SJCRH30 (cell line): ENCODE results near the gene NACC2. TPM values are rescaled to one million over a fixed set of nuclear protein-coding genes. Genes with fewer than 3 reads are reported as not detected.
"Not testable (repeated sequence)": the region's sequence is repeated elsewhere in the genome, so short reads cannot be mapped to it uniquely, and the experiment has no call there.

Experiments
- DNase-seq, 2 experiments: peaks; one replicate each; pipeline ENCODE4 v3.0.0-alpha.2; 2015 to 2020
- H3K27ac ChIP-seq: fragments of 250-450 bp; sonication (Bioruptor Pico); 2 replicates; pipeline ENCODE4 v1.5.1; 2020; ENCODE audit warnings: mild to moderate bottlenecking, moderate library complexity
- H3K27me3 ChIP-seq: fragments of 250-450 bp; sonication (Bioruptor Pico); 2 replicates; pipeline ENCODE4 v1.5.1; 2020; ENCODE audit warnings: mild to moderate bottlenecking, moderate library complexity
- H3K36me3 ChIP-seq: fragments of 250-450 bp; sonication (Bioruptor Pico); 2 replicates; pipeline ENCODE4 v1.5.1; 2020; ENCODE audit warnings: mild to moderate bottlenecking, moderate library complexity
- H3K4me1 ChIP-seq: fragments of 250-450 bp; sonication (Bioruptor Pico); 2 replicates; pipeline ENCODE4 v1.5.1; 2020; ENCODE audit warnings: mild to moderate bottlenecking, moderate library complexity
- H3K4me3 ChIP-seq: fragments of 250-450 bp; sonication (Bioruptor Pico); 2 replicates; pipeline ENCODE4 v1.5.1; 2020; ENCODE audit warnings: mild to moderate bottlenecking, moderate library complexity
- H3K9me3 ChIP-seq: fragments of 250-450 bp; sonication (Bioruptor Pico); replicated peaks from 2 replicates; pipeline ENCODE4 v1.5.1; 2020; ENCODE audit warnings: mild to moderate bottlenecking, moderate library complexity
- total RNA-seq: library from RNA; depleted of rRNA; stranded (reverse); fragments of >200 nt; shearing (Covaris generic); gene quantifications from 2 replicates; pipeline ENCODE4 v1.2.3, GENCODE V29; 2014

Gene NACC2
- total RNA-seq, 1 experiment from 2014 or later, result 4.4 TPM

DNA sequence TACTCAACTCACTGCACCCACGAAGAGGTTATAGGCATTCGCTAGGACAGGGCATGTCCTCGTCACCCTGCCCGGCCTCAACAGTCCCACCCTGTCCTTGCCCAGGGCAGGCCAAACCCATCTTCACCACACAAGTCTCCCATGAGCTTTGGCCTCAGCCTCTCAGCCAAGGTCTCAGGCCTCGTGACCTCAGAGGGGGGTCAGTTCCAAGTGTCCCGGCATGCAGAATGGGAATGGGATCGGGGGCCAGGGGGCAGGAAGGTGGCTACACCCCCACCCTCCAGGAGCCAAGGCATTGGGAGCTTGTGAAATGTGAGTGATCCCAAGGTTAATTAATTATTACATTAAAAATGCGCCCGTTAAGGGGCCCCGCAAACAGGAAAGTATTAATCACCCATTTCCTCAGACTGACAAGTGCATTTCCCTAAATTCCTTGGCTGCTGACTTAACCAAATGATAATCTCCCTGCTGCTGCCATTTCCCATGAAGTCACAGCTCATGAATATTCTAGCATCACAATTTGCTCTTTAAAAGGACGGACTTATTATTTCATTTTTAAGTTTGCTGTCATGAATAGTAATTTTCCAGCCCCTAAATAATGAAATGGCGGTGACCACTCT is 125.9 kb downstream of the NACC2 start:
- DNase-seq, result no peak
- no peaks in the 10 kb centered on the region for H3K4me1 ChIP-seq
- H3K27ac ChIP-seq, result no peak overlapping the region
- H3K9me3 ChIP-seq, result no peaks in the 10 kb centered on the region
- no peak overlapping the region for H3K4me3 ChIP-seq
- H3K27me3 ChIP-seq, result no peaks in the 10 kb centered on the region; the same call in 1 of the 2 replicates
- no peaks in the 10 kb centered on the region for H3K36me3 ChIP-seq

DNA sequence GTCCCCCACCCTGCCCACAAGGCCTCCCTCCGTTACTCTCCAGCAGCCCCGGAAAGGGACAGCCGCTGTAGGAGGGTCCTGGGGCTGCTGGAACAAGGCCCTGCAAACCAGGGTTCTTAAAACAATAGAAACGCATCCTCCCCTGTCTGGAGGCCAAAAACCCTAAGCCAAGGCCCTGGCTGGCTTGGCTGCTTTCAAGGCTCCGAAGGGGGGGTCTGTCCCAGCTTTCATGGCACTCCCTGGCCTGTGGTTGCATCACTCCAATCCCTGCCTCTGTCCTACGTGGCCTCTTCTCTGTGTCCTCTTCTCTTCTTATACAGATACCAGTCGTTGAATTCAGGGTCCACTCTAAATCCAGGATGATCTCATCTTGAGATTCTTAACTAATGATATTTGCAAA is 126.5 kb downstream of the NACC2 start:
- H3K9me3 ChIP-seq, result no peaks in the 10 kb centered on the region
- no peaks in the 10 kb centered on the region for H3K36me3 ChIP-seq
- no peak overlapping the region for H3K4me3 ChIP-seq
- H3K27ac ChIP-seq, result no peak overlapping the region
- DNase-seq, result no peak
- no peaks in the 10 kb centered on the region for H3K4me1 ChIP-seq
- H3K27me3 ChIP-seq, result peaks cover 5% of the 10 kb centered on the region; the same call in 1 of the 2 replicates

DNA sequence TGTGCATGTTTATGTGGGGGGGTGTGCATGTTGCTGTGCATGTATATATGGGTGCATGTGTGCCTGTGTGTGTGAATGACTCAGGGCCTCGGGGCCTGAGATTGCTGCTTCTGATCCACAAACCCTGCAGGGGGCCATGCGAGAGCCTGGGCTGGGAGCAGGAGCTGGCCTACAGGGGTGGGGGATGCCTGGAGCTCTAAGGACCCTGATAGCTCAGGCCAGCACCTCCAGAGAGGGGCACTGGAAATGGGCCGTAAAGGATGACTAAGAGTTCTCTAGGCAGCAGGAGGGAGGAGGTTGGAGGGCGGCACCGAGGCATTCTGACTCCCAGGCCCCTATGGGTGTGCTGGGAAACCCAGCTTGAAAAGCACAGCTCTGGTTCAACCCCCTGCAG is 127.0 kb downstream of the NACC2 start:
- Histone ChIP-seq H3K36me3 (no peaks in the 10 kb centered on the region), H3K4me3 (no peak overlapping the region), H3K4me1 (no peaks in the 10 kb centered on the region), H3K27me3 (peaks cover 6% of the 10 kb centered on the region; the same call in 1 of the 2 replicates), H3K27ac (no peak overlapping the region), H3K9me3 (no peaks in the 10 kb centered on the region)
- DNase-seq, result no peak

DNA sequence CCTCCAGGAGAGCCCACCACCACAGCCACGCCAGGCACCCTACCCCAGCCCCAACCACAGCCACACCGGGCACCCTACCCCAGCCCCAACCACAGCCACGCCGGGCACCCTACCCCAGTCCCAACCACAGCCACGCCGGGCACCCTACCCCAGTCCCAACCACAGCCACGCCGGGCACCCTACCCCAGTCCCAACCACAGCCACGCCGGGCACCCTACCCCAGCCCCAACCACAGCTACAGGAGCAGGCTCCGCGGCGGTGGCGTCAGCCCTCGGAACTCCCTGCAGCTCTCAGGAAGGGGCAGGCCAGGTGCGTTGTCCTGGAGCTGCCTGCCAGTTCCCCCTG is 128.2 kb downstream of the NACC2 start:
- not testable (repeated sequence) for DNase-seq, H3K4me1 ChIP-seq, H3K27me3 ChIP-seq, H3K27ac ChIP-seq, H3K36me3 ChIP-seq, H3K9me3 ChIP-seq, H3K4me3 ChIP-seq

DNA sequence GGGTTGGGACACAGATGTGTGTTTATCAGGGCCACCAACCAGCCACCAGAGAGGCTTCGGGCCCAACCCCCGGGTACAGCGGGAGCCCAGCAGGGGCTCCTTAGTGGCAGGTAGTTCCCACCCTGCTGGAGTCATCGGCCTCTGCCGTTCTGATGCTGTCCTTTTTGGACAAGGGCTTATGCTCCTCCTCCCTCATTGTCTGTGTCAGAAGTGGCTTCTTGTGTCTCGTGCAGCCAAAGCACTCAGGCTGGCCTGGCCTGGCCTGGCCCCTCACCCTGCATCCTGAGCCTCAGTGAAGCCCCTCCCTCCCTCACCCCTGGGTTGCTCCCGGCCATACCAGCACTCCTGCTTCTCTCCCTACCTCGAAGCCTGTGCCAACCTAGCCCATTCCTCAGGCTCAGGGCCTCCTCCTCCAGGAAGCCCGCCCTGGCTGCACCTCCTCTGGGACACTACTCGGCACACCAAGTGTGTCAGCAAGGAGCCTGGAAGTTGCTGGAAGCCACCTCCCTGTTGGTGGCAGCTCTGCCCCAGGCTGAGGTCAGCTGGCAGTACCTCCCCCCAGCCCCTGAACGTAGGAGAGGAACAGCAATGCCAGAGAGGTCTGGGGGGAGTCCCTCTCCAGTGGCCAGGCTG is 129.8 kb downstream of the NACC2 start:
- Histone ChIP-seq H3K9me3 (no peaks in the 10 kb centered on the region), H3K27me3 (peaks cover 6% of the 10 kb centered on the region; the same call in 1 of the 2 replicates), H3K4me1 (no peaks in the 10 kb centered on the region), H3K27ac (no peak overlapping the region), H3K36me3 (no peaks in the 10 kb centered on the region), H3K4me3 (no peak overlapping the region)
- no peak for DNase-seq

DNA sequence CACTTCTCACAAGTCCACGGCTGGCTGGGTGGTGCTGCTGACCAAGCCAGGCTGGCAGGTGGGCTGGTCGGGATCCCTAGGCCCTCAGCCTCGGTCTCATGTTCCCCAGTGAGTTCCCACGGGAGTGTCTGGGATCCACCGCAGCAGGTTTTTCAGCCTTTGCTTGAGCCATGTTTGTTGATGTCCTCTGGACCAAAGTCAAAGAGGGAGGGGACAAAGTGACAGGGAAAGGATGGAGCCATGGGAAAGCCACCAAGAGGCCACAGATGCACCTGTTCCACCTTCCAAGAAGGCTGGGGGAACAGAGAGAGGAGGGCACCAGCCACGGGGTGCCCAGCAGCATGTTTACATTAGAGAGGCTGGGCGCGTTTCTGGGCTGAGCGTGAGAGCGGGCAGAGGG is 131.2 kb downstream of the NACC2 start:
- H3K36me3 ChIP-seq, result no peaks in the 10 kb centered on the region
- peaks cover 4% of the 10 kb centered on the region; the same call in 1 of the 2 replicates for H3K4me1 ChIP-seq
- H3K4me3 ChIP-seq, result no peak overlapping the region

DNA sequence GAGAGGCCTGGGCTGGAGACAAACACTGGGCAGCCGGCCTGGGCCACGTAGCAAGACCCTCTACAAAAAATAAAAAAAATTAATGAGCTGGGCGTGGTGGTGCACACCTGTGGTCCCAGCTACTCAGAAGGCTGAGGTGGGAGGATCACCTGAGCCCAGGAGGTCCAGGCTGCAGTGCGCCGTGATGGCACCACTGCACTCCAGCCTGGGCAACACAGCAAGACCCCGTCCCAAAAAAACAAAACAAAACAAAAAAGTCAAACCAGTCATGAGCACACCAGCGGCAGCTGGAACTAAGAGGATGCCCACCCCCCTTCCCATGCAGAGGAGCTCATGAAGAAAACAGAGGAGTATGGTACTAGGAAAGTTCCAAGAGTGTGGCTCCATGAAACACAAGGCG is 131.8 kb downstream of the NACC2 start:
- H3K27me3 ChIP-seq, result peaks cover 6% of the 10 kb centered on the region; the same call in 1 of the 2 replicates
- H3K27ac ChIP-seq, result no peak overlapping the region
- H3K9me3 ChIP-seq, result no peaks in the 10 kb centered on the region
- H3K36me3 ChIP-seq, result no peaks in the 10 kb centered on the region
- H3K4me1 ChIP-seq, result peaks cover 4% of the 10 kb centered on the region; the same call in 1 of the 2 replicates
- no peak overlapping the region for H3K4me3 ChIP-seq
- no peak for DNase-seq

More for the DNA sequence above, 131.2 kb downstream of the NACC2 start:
- peaks cover 6% of the 10 kb centered on the region; the same call in 1 of the 2 replicates for H3K27me3 ChIP-seq
- no peaks in the 10 kb centered on the region for H3K9me3 ChIP-seq
- no peak overlapping the region for H3K27ac ChIP-seq
- DNase-seq, result no peak

DNA sequence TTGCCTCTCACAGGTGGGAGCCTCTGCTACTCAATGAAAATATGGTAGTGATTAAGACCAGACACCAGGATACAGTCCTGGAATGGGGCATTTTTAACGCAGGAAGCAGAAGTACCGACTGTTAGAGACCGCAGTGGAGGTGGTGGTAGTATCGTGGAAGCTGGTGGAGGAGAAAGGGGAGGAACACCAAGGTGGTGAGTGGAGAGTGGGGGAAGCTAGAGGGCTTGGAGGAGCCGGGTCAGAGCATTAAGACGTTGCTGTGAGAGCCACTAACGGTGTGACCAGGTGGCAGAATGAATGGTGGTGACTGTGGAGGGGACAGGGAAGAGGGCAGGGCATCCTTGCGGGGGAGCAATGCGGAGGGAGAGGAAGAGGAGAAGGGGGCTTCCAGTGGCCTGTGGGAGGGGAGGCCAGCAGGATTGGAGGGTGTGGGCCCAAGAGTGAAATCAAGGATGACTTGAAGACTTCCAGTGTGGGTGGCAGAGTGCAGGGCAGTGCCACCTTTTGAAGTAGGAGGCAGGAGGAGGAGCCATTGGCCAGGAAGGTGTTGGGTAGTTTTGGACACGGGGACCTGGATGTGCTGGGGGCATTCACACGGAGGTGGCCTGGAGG is 132.3 kb downstream of the NACC2 start:
- Histone ChIP-seq H3K27me3 (peaks cover 6% of the 10 kb centered on the region; the same call in 1 of the 2 replicates), H3K4me3 (no peak overlapping the region), H3K27ac (no peak overlapping the region)

DNA sequence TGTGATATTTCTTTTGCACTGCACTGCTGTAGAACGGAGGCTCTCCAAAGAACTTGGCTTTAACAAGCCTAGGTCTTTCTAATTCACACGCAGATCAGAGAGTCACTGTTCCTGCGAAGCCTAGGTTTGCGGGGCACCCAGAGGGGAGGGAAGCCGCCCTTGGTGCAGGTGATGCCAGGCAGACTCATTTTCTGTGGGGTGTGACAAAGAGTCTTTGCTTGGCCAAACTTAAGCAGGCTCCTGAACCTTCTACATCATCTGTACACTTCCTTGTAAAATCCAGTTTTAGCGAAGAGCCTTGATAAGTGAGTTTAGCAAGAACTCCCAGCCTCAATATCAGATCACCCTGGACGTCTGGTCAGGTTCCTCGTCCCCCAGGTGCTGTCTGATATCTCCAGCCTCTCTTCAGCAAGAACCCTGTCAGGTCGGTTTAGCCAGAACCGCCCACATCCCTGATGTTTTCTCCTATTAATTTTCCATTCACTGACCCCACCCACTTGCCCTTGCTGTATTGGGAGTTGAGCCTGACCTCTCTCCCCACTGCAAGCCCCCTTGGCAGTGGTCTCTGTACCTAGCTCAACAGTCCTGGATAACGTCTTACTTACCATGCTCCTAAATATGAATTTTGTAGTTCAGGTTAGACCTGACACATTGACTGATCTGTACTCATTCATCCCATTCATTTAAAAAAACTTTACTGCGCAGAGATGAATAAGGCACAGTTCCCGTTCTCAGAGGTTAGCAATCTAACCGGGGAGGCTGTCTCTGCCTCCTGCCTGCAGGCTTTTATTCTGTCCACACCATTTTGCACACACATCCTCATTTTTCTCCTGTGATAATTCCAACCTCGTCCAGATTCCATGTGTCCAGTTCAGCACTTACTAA is 133.0 kb downstream of the NACC2 start:
- Histone ChIP-seq H3K9me3 (no peaks in the 10 kb centered on the region), H3K27me3 (peaks cover 6% of the 10 kb centered on the region; the same call in 1 of the 2 replicates), H3K4me1 (peaks cover 4% of the 10 kb centered on the region; the same call in 1 of the 2 replicates), H3K27ac (no peak overlapping the region), H3K4me3 (no peak overlapping the region), H3K36me3 (no peaks in the 10 kb centered on the region)
- DNase-seq, result no peak

More for the DNA sequence above, 132.3 kb downstream of the NACC2 start:
- Histone ChIP-seq H3K9me3 (no peaks in the 10 kb centered on the region), H3K36me3 (no peaks in the 10 kb centered on the region), H3K4me1 (peaks cover 4% of the 10 kb centered on the region; the same call in 1 of the 2 replicates)
- no peak for DNase-seq

DNA sequence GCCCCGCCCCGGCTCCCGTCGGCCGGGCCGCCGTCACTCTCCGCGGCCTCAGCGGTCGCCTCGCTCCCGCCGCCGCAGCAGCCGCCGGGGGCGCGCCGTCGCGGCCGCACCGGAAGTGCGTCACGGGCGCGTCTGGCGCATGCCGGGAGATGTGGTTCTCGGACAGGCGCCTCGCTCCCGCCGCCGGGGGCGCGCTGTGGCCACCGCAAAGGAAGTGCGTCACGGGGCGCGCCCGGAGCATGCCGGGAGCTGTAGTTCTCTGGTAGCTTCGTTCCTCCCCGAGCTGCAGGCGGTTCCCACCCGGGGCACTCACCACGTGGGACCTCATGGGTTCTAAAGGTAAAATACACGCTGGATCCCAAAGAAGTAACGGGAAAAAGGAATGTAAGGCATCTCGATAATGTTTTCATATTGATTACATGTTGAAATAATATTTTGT is 133.8 kb downstream of the NACC2 start, which contains the start of gene UBAC1:
TSS of gene UBAC1 (minus strand) at position 97 of the 439 bp plus-strand sequence. CDS start 211 bp downstream, outside the sequence.
- peak within 1 kb of the TSS; percentile 16; the same call in 1 of the 2 replicates for H3K27ac ChIP-seq
- peak within 1 kb of the TSS; percentile 81 for H3K4me3 ChIP-seq
- peak; percentile 95 to 96 for DNase-seq
- peaks cover 6% of the 10 kb centered on the region; the same call in 1 of the 2 replicates for H3K27me3 ChIP-seq
- no peaks in the 10 kb centered on the region for H3K9me3 ChIP-seq
- H3K4me1 ChIP-seq, result peaks cover 4% of the 10 kb centered on the region; the same call in 1 of the 2 replicates
- no peaks in the 10 kb centered on the region for H3K36me3 ChIP-seq

DNA sequence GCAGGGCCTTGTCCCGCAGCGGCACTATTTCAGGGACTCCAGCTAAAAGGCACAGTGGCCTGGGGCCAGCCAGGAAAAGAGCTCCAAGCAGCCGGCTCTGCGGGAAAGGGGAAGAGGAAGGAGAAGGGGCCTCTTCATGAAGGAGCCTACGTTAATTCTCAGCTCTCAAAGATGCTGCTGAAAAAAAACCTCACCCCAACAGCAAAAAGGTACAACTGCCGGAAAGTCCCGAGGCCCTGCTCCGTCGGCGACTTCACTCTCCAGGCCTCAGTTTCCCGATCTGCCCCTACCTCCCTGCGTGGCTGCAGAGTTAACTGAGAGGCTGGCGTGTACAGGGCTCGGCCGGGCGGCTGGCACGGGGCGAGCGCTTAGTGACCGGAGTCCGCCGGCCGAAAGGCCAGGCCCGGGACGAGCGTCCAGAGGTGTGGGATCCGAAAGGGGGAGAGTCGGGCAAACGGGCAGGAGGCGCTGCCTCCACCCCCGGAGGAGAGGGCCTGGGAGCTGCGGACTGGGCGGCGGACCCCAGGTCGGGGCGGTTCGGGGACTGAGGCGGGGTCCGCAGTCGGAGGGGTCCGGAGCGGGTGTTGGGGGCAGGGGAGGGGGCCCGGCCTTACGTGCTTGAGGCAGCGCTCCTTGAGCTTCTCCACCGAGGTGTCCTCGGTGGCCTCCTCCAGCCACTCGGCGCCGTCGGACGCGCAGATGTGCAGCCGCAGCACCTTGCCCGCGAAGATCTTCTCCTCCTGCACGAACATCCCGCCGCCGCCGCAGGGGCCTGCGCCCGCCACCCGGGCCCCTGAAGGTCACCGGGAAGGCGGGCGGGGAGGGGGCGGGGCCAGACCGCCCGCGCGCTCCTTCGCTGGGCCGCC is 134.4 kb downstream of the NACC2 start:
- Histone ChIP-seq H3K27me3 (peaks cover 6% of the 10 kb centered on the region; the same call in 1 of the 2 replicates), H3K36me3 (no peaks in the 10 kb centered on the region), H3K4me3 (peak overlapping the region; percentile 81), H3K4me1 (peaks cover 4% of the 10 kb centered on the region; the same call in 1 of the 2 replicates), H3K9me3 (no peaks in the 10 kb centered on the region), H3K27ac (peak overlapping the region; percentile 16; the same call in 1 of the 2 replicates)
- DNase-seq, result peak; percentile 36 to 42

DNA sequence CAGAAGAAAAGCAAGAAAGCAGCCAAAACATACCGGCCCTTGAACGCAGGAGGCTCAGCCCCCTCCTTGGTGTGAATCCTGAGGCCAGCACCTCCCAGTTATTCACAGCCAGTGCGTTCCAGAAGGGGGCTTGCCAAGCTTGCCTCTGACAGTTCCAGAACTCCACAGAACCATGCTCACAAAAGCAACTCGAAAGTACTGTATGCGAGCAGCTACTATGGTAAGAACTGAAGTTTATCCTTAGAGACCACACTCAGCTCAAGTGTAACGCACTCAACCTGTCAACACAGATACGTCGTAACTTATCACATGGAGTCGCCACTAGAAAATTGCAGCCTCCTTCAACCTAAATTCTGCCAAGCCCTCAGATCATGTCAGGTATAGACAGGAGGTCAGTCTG is 135.3 kb downstream of the NACC2 start:
- H3K27me3 ChIP-seq, result peaks cover 6% of the 10 kb centered on the region; the same call in 1 of the 2 replicates
- peaks cover under 1% of the 10 kb centered on the region; the same call in 1 of the 2 replicates for H3K36me3 ChIP-seq
- H3K4me1 ChIP-seq, result peaks cover 4% of the 10 kb centered on the region; the same call in 1 of the 2 replicates
- H3K9me3 ChIP-seq, result no peaks in the 10 kb centered on the region
- peak overlapping the region; percentile 81 for H3K4me3 ChIP-seq
- no peak overlapping the region for H3K27ac ChIP-seq
- DNase-seq, result no peak

DNA sequence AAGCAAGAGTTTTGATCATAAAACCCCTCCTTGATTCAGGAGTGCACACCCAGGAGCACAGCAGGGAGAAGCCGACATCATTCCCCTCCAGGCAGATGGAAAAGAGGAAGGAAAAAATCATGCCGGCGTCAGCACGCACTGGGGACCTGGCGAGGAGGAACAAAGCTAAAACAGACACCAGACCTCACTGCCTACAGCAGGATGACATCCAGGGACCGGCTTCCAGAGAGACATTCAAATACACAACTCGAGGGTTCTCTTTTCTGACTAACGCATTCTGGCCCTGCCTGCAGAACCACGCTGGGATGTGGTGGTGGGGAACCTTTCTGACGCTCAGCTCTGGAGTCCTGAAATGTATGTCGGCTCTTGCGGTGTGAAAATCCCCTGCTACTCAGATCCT is 136.6 kb downstream of the NACC2 start:
- H3K4me1 ChIP-seq, result peaks cover 4% of the 10 kb centered on the region; the same call in 1 of the 2 replicates
- H3K27me3 ChIP-seq, result peaks cover under 1% of the 10 kb centered on the region; the same call in 1 of the 2 replicates
- no peak overlapping the region for H3K27ac ChIP-seq
- no peaks in the 10 kb centered on the region for H3K9me3 ChIP-seq
- no peak for DNase-seq
- H3K36me3 ChIP-seq, result peaks cover 8% of the 10 kb centered on the region
- no peak overlapping the region for H3K4me3 ChIP-seq
